HG03097 (cell line): Measurements from ENCODE around the gene SARS1.
"Not testable (repeated sequence)": the region's sequence is repeated elsewhere in the genome, so short reads cannot be mapped to it uniquely, and the experiment has no call there.

Experiments used
- ATAC-seq: cut with Tn5 transposase; IDR thresholded peaks from one replicate; pipeline ENCODE4 v1.9.1; 2021; ENCODE audit not compliant: unreplicated experiment, low FRiP score

Gene SARS1

GRCh38 chr1:109272831-109273547 lies 59.3 kb downstream of the SARS1 start:
- ATAC-seq: no peak

GRCh38 chr1:109273570-109274288 lies 60.0 kb downstream of the SARS1 start:
- no peak for ATAC-seq

DNA sequence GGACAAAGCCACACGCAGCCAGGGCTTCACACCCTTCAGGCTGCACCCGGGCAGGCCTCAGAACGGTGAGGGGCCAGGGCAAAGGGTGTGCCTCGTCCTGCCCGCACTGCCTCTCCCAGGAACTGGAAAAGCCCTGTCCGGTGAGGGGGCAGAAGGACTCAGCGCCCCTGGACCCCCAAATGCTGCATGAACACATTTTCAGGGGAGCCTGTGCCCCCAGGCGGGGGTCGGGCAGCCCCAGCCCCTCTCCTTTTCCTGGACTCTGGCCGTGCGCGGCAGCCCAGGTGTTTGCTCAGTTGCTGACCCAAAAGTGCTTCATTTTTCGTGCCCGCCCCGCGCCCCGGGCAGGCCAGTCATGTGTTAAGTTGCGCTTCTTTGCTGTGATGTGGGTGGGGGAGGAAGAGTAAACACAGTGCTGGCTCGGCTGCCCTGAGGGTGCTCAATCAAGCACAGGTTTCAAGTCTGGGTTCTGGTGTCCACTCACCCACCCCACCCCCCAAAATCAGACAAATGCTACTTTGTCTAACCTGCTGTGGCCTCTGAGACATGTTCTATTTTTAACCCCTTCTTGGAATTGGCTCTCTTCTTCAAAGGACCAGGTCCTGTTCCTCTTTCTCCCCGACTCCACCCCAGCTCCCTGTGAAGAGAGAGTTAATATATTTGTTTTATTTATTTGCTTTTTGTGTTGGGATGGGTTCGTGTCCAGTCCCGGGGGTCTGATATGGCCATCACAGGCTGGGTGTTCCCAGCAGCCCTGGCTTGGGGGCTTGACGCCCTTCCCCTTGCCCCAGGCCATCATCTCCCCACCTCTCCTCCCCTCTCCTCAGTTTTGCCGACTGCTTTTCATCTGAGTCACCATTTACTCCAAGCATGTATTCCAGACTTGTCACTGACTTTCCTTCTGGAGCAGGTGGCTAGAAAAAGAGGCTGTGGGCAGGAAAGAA lies 61.1 kb downstream of the SARS1 start:
- no peak for ATAC-seq

DNA sequence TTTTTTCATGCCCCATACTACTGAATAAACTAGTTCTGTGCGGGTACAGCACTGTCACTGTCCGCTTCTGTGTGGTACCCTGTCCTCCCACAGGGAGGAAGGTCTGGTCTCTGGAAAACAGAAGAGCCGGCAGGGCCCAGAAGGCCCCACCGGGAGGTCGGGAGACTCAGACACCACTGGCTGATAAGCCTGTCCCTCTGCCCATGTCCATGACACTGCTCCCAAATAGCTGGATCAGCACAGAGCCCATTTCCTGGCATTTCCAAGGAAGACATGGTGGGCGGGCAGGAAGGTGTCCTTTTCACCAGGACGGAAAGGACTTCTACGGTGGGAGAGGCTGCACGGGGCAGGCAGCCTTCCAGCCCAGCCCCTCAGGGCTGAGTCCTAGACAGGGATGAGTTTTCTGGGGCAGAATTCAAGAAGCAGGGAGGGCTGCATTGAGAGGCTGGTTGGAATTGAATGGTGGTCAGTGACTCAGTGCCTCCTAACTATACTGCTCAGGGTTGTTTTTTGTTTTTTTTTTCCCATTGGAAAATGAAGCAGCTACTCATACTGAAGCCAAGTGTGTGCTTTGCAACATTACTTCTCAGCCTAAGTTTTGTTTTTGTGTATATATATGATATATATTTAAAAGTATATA lies 62.1 kb downstream of the SARS1 start:
- ATAC-seq: no peak

GRCh38 chr1:109277434-109278204 lies 63.9 kb downstream of the SARS1 start:
- ATAC-seq: no peak

- ATAC-seq: no peak
Measured at GRCh38 chr1:109279615-109280278, 66.0 kb downstream of the SARS1 start.

GRCh38 chr1:109280862-109281261 lies 67.1 kb downstream of the SARS1 start:
- ATAC-seq: no peak

DNA sequence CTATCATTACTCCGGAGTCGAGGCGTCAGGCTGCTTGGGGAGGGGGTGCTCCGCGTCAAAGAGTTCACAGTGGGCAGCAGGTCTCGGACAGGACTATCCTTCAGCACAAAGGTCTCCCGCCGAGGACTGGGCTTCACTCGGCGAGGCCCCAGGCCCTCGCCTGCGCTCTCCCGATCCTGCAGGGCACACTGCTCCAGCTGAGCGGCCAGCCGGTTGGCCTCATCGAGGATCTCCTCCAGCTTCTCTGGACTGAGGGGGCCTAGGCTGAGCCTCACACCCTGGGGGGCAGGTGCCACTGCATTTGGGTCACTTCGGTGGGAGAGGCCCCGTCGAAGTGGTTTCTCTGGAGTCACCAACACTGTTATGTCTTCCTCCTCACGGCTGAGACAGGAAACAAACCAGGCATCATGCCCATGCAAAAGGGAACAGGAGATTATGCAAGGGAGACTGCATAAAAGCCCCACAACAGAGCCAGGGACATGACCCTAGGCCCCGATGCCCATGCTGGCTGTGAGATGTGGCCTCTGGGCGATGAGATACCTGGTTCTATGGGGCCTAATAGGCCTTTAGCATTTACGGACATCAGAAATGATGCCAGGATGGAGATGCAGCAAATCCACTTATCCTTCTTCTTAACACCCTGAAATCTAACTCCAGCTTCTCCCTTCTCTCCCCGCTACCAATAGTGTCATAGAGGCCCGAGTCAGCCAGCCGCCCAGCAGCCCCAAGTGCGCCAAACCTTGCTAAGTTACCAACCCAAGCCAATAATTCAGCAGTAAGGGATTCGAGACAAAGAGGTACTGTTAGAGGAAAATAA lies 68.2 kb downstream of the SARS1 start:
- ATAC-seq: no peak

GRCh38 chr1:109282497-109282951 lies 68.8 kb downstream of the SARS1 start:
- no peak for ATAC-seq

- ATAC-seq: peak; percentile 89
Measured at GRCh38 chr1:109282952-109283747, 69.4 kb downstream of the SARS1 start, which contains the start of gene PSRC1. Gene PSRC1 (minus strand): TSS chr1:109283145.

DNA sequence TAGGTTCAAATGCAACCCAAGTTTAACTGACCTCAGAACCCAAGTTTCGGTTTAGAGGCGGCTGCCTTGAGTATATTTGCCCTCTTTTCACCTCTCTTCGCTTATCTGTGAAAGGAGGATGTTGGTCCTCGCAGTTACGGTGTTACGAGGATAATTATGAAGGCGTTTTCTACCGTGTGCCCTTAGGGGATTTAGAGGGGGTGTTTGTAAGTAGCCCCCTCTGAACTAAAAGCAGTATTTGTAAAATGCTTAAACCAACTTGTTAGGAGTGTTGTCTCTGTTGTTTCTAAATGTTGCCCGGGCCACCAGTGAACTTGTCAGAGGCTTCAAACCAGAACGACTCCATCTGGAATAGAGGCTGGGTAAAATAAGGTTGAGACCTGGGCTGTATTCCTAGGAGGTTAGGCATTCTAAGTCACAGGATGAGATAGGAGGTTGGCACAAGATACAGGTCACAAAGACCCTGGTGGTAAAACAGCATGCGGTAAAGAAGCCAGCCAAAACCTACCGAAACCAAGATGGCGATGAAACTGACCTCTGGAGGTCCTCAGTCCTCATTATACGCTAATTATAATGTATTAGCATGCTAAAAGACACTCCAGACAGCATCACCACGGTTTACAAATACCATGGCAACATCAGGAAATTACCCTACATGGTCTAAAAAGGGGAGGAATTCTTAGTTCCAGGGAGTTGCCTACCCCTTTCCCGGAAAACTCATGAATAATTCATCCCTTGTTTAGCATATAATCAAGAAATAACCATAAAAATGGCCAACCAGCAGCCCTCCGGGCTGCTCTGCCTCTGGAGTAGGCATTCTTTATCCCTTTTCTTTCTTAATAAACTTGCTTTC lies 70.3 kb downstream of the SARS1 start:
- ATAC-seq: no peak

DNA sequence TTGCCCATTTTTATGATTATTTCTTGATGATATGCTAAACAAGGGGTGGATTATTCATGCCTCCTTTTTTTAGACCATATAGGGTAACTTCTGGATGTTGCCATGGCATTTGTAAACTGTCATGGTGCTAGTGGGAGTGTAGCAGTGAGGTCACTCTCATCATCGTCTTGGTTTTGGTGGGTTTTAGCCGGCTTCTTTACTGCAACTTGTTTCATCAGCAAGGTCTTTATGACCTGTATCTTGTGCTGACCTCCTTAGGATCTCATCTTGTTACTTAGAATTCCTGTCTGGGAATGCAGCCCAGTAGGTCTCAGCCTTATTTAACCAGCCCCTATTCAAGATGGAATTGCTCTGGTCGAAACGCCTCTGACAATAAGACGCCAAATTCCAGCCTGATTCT lies 73.0 kb downstream of the SARS1 start:
- ATAC-seq: not testable (repeated sequence)
